NCI-H526 treated with DMSO at 0.1 percent for 48 hours (cell line): Measurements from ENCODE around the gene FAM117A.
"Not testable (repeated sequence)": the region's sequence is repeated elsewhere in the genome, so short reads cannot be mapped to it uniquely, and the experiment has no call there.

Experiments
- DNase-seq: peaks from one replicate; lab custom pipeline; 2025; lab: John Stamatoyannopoulos, UW

The FAM117A gene

DNA sequence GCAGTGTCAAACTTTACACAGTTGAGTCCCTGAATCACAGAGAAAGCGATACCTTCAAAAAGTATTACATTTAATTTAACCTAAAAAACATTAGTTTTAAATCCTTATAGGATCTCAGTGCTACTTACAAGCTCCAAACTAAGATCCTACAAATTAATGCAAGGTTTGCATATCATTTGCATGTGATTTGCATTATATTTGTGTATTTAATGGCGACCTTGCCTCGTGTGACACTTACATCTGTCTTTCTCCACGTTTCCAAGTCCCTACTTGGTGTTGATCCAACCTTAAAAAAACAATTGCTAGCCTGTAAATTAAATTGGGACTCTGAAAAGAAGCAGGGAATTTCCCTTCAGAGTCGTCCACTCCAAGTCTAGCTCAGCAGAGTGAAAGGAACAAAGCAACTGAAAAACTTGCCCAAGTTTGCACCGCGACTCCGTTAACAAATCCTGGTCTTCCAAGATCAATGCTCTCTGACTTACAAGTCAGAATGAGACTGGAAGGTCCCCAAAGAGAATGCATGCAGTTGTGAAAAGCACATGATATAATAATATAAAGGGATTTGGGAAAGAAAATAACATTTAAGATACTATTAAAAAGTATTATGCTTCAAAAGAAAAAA, 739 bp upstream of the FAM117A start:
- DNase-seq = peak; percentile 99

DNA sequence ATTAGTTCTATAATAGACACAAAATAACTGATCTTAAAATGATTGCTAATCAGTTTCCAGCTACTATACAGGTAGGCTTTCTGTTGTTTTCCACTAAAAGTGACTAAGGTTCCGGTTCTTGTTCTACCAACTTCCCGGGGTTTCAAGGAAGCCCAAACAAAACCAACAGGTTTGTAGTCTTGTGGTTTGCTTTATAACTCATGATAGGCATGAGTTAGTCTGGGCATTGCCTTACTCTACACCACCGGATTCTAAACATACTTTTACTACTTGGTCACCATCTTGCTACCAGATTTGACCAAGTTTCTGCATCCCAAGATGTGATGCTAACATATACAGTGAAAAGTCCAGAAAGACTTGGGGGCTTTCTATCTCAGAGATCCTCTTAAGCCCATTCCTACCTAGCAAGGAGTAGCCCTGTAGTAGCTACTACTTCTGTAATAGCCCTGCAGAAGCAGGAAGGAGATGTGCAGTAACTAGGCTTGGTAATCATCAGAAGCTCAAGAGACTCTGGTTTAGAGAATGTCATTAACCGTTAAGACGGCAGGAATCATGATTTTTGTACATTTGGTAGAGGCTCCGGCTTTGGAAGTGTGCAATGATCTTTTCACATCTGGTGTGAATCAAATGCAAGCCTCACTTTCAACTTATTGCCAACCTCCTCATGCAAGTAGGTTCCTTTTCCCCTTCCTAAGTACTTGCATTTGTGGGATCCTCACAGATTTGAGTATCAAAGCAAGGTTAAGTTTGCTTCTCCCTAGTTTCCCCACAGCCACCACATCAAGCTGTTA, 1.6 kb downstream of the FAM117A start:
- no peak for DNase-seq

DNA sequence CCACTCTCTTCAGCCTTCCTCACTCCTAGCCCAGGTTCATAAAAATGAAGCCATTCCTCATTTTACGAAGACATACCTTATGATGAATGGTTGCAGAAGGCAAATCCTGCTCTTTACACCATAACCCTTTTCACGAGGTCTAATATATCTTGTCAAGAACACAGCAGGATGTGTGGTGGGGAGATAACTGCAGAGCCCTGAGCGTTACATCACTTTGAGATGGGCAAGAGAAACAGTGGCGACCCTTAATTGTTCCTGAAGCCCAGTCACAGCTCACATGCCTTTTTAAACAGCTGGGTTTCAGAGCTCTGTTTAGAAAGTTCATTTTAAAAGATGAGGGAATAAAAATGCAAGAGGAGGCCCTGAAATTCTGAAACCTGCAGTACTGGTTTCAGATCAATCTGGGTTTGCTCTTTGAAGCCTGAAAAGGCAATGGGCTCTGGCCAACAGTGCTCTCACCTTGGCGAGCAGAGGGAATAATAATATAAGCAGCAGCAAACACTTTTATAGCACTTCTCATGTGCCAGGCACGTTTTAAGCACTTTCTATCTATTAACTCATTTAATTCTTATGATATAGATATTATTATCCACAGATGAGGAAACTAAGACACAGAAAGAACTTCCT, 2.9 kb downstream of the FAM117A start:
- no peak for DNase-seq

DNA sequence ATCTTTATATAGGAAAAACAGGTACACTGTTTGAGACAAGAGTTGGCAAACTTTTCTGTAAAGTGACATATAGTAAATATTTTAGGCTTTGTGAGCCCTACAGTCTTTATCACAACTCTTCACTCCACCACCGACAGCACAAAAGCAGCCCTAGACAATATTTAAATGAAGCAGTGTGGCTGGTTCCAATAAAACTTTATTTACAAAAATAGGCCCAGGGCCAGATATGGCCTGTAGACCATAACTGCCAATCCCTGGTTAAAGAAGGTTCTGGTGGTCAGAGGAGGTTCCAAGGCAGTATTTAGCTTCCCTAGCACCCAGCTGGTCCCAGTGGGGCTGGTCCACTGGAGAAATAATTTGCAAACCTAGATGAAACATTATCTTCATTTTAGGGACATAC, 3.6 kb downstream of the FAM117A start:
- DNase-seq = no peak

DNA sequence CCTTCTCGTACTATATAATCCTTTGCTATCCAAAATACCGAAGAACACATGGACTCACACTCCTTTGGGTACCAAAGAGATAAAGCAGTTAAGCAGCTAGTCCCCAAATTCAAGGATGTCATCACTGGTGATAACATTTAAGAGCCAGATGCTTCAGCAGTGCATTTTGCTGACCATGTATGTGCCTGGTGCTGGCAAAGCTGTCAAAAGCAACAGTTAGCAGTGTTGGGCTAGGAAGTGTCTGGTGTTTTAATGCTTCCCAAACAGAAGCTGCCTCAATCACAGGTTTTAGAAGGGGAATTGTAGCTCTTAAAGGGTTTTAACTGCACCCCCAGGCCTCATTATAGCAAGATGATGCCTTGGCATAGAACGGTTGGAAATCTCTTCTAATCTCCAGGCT, 4.7 kb downstream of the FAM117A start:
- DNase-seq = no peak

DNA sequence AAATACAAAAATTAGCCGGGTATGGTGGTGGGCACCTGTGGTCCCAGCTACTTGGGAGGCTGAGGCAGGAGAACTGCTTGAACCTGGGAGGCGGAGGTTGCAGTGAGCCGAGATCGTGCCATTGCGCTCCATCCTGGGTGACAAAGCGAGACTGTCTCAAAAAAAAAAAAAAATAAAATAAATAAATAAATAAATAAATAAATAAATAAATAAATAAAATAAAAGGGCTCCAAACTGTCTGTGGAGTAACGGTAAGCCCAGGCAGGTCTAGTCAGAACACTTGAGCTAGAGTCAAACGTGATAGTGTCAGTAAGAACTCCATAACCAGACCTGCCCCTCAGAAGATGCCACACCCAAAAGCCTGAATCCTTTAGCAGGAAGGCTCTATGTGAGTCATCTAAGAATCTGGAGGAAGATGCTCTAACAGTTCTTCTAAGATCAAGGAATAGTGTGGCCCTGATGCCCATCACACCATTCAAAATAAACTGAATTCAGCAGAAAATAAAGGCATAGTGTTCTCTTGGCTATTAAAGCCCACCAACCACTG, 5.4 kb downstream of the FAM117A start:
- DNase-seq = not testable (repeated sequence)

DNA sequence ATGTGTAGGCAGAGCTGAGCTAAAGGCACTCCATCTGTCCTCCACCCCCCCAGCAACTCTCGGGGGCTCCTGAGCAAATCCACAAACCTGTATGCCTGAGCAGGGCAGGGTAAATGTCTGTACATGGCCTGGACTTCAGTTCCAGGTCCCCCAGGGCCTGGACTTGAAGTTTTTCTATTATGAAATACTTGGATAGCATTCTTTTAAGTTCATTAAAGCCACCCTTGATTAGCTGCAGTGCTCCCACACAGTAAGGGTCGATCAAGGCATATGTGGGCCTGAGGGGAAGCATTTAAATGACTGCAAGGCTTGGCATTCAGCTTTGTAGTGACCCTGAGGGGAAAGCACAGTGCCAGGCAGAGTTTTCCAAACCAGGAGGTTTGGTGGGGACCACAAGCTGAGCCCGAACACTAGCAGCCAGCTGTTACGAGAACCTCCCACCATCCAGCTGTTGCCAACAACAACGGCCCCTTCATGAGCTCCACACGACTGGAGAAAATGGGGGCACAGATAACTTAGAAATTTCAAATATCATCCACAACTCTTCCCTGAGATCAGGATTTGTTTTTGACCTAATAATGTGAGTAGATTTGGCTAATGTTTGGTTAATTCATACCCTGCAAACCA, 6.7 kb downstream of the FAM117A start:
- no peak for DNase-seq

DNA sequence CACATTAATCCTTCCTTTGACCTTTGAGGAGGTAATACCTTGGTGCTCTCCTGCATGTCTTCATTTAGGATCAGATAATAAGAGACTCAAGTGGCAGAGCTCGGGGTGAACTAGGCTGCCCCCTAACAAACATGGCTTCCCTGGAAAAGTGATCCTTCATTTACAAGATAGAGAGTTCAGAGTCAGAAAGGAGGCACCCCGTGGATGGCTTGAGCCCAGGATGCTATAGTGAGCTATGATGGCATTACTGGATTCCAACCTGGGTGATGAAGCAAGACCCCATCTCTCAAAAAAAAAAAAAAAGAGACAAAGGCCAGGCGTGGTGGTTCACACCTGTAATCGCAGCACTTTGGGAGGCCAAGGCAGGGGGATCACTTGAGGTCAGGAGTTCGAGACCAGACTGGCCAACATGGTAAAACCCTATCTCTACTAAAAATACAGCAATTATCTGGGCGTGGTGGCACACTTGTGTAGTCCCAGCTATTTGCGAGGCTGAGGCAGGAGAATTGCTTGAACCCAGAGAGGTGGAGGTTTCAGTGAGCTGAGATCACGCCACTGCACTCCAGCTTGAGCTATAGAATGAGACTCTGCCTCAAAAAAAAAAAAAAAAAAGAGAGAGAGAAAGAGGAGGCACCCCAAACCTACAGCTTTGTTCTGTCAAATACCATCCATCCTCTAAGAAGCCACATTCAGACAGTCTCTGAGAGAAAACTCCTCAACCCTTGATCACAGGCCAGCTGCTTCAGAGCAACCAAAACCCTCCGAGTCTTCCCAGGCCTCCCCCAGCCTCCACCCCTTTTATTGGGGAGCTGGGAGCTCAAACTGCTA, 7.4 kb downstream of the FAM117A start:
- DNase-seq = no peak

DNA sequence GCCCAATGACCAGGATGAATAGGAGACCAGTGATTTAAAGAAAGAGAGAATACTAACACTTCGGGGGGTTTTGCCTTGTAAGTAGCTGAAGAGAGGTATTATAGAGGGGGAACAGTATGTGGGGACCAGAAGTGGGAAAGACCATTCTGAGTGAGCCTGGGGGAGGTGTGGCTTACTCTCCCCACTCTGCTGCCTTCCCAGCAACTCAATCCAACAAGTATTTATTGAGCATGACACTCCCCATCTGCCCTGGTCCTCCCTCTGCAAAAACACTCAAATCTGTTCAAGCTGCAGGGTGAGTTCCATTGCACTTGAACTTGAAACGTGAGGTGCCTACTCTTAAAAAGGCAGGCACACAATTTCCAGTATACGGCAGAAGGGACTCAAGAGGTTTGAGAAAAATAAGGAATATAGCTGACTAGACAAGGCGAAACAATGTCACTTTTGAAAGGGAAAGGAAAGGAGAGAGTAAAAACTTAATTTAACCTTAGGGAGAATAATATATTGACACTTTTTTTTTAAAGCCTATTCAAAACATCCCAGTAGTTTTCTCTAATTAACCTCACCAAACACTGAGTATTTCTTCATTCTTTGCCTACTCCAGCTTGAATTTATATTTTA, 8.2 kb downstream of the FAM117A start:
- DNase-seq = no peak

DNA sequence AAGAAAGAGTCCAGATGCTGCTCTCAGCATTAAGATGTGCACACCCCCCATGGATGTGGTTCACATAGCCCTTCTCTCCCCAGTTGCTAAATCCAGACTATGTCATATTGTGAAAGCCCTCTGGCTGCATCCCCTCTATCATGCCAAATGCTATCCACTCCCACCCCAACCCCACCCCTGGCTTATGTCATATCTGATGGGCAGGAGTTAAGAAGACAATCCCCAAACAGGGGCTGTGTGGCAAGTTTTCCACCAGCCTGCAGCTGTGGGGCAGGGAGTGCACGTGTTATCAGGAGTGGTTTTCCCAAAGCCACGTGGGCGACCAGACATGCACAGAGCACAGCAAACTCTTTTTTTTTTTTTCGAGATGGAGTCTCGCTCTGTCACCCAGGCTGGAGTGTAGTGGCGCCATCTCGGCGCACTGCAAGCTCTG, 10.0 kb downstream of the FAM117A start:
- no peak for DNase-seq

DNA sequence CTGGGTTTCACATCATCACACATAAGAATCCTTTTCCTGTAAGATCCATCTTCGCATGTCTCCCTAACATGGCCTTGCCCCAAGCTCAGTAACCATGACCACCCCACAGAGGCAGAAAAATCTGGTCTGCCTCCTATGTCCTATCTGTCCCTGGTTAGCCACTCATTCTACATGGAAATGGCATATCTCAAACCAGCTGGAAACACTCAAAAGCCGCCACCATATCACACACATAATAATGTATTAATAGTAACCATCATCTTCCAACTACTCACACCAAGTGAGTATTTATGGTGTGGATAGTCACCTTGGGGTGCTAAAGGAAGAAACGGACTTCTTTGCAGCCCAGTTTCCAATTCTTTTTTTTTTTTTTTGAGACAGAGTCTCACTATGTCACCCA, 11.4 kb downstream of the FAM117A start:
- no peak for DNase-seq

DNA sequence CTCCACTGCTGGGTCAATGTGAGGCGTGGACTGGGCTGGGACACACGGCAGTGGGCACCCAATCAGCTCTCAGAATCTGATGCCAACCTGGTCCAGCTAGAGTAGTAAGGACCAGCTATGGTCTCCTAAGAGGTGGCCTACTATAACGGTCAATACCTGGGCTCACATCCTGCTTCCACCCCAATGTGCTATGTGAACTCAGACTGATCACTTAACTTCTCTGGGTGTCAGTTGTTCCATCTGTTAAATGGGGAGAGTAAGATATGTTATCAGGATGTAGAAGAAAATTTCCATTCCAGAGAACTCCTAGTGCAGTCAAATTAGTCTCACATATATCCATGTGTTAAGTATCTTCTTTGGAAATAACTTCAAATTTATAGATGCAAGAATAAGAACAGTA, 14.2 kb downstream of the FAM117A start:
- no peak for DNase-seq

DNA sequence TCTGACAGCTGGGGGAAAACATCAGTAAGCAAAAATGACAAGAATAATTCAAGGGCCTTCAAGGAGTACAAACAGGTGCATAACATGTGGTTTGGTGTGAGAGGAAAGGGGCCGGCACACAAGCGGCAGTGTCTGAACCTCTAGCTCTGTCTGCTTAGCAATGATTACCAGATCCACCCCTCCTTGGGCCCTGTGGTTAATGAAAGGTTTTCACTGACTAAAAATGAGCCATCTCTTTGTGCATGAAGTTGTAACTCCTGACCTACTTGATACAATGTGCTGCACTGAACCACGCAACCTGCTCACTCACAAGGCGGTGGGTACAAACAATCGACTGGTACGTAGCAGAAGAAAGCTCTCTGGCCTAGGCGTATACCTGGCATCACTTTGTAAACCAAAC, 15.1 kb downstream of the FAM117A start:
- no peak for DNase-seq

DNA sequence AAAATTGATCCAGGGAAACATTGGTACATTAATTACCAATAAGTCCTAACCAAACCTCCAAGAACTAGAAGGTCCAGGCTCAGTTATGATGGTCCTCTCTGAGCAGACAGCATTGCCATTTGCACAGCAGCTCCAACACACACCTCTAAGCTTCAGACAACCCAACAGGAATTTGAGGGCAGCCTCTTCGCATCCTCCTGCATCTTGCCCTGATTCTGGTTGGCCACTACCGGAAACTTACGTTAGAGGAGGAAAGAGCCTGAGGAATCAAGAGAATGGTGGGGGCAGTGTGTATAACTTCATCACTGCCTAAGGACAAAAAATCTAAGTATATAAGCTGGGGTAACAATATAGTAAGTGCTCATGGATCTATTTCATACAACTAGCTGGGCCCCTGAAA, 15.7 kb downstream of the FAM117A start:
- DNase-seq = no peak

DNA sequence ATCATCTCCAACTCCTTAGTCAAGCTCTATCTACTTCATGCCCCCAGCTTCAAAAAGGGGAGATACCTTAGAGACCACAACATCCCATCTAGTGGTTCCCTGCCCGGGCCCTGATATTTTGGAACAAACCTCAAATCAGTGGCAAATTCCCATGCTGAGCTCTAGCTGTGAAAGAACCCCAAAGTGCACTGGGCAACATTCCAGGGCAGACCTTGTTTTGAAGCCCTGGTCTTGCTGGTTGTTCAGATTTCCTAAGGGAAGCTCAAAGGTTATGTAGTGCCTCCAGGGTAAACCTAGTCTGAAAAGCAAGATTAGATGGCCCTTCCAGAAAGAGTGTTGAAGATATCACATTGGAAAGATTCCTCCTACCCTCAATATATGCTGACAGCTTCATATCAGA, 16.3 kb downstream of the FAM117A start:
- DNase-seq = no peak

DNA sequence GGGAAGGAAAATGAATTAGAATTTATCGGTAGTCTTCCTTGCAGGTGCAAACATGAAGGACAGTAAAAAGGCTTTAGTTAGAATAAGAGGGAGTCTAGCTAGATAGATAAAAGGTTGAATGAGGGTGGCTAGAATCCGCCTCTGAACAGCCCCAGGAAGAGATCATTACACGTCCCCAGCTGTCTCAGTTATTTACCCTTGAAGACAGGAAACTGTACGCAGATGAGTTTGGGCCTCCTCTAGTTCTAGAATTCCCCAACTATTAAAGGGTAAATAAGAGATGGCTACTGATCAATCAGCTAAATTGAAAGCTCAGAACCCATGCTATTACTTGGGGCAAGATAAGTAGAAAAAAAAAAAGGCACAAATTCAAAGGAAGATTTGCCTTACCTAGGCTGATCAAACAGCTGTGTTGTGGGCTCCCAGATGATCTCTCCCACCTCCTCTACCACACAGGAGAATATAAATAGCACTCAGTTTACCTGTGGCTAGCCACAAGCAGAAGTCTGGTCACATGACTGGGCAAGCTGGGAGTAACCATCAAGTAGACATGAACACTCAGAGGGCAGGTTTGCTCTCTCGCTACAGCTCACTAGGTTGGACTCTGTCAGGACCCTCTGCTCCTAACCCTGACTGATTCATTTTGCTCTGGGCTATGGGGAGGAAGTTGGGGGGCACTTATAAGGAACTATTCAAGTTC, 17.0 kb downstream of the FAM117A start:
- no peak for DNase-seq

DNA sequence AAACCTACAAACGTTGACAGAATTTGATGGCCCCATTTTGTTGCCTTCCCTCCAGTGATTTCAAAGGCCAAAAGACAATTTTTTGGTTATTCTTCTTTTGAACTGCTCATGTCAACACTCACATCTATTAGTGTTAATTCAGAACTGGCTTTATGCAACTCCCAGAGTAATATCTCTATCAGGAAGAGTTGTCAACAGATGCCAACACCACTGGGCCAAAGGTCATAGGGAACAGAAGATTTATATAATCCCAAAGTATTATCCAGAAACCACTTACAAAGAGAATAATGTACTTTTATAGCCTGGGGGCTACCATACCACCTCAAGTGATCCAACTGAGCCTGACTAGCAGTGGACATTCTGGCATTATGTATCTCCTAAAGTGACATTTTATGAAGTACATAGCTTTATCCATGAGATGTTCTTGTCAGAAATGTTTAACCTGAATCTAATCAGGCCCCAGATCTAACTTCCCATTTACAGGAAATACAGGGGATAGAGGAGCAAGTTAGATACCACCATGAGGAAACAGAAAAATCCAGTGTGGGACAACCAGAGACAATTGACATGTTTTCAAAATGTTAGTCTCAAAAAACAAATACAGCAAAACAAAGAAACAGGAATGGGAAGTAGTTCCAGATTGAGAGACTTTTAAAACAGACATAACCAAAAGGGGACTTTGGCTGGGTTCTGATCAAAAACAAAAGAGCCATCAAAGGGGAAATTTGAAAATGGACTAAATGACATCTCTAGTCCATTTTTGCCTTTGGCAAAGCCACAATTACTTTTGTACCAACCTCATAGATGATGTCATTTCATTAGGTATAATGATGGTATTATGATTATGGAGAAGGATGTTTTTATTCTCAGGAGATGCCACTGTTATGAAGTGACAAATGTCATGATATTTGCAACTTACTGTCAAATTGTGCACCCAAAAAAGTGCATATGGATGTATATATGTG, 18.5 kb downstream of the FAM117A start:
- DNase-seq = no peak

DNA sequence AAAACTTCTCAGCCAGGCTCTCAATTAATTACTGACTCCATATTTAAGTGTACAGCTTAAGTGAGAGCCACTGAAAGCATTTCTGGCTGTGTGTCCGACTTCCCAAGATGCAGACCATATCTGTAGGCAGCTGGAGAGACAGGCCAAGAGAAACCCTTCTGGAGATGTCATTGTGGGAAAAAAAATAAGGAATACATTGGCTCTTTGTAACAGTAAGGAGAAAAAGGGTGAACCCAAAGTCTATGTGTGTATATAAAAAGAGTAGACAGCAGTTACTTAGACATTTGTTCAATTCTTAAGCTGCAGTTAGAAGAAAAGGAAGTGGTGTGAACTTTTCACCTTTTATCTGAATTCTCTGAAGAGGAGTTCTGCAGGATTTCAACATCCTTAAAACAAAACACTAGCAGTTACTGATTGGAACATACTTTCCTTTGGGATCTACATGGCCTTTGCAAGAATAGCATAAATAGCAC, 21.7 kb downstream of the FAM117A start:
- DNase-seq = no peak

DNA sequence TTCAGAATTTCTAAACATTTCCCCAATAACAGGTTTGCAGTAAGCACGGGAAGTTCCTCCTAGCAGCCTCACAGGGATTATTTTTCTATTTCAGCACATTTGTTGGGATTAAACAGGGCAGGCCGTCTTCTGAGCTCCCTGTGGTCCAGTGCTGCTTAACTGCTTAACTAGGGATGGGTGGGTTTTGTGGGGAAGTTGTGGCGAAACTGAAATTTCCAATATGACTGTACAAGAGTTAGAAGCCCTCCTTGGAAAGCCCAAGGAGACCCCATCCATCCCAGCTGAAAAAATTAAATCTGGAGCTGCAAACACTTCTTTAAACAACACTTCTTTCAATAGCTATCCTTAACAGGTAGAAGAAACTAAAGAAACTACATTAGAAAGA, 22.2 kb downstream of the FAM117A start:
- DNase-seq = no peak
